Heart right ventricle (tissue), 16 donors: Measurements from ENCODE around the gene TP53TG5. TPM values are rescaled to one million over a fixed set of nuclear protein-coding genes. Genes with fewer than 3 reads are reported as not detected.

ENCODE experiments used
- ATAC-seq, 8 donors: fragments of 200-7000 bp; cut with Tn5 transposase; one replicate each; pipeline ENCODE4 v1.9.1; 2020; ENCODE audit warnings: mild to moderate bottlenecking in 8 of 8, moderate library complexity in 8 of 8, moderate number of reproducible peaks in 1 of 8
- DNase-seq, 2 donors: peaks; one replicate each; pipeline ENCODE4 v3.0.0-alpha.2; 2020
- H3K27ac ChIP-seq, 10 donors: fragments of 200-600 bp; sonication (generic) in 2 of 10; one replicate each; pipeline versions ENCODE4 v1.5.0 to v1.8.0; 2020 to 2022; ENCODE audit warnings: mild to moderate bottlenecking in 3 of 10
- H3K27me3 ChIP-seq, 7 donors: fragments of 200-600 bp; one replicate each; pipeline ENCODE4 v1.8.0; 2021 to 2022; ENCODE audit warnings: mild to moderate bottlenecking in 2 of 7
- H3K36me3 ChIP-seq, 9 donors: fragments of 200-600 bp; sonication (generic) in 1 of 9; one replicate each; pipeline versions ENCODE4 v1.5.0 to v1.8.0; 2020 to 2022; ENCODE audit warnings: mild to moderate bottlenecking in 2 of 9
- H3K4me1 ChIP-seq, 9 donors: fragments of 200-600 bp; sonication (generic) in 1 of 9; one replicate each; pipeline versions ENCODE4 v1.5.0 to v1.8.0; 2020 to 2022; ENCODE audit warnings: mild to moderate bottlenecking in 4 of 9
- H3K4me3 ChIP-seq, 10 donors: fragments of 200-600 bp; sonication (generic) in 2 of 10; one replicate each; pipeline versions ENCODE4 v1.5.0 to v1.8.0; 2020 to 2022; ENCODE audit warnings: mild to moderate bottlenecking in 7 of 10, moderate library complexity in 2 of 10
- H3K9me3 ChIP-seq, 11 donors: fragments of 200-600 bp in 10 of 11; sonication (generic) in 2 of 11; one replicate each; pipeline versions ENCODE4 v1.5.0 to v1.8.0; 2013 to 2022; ENCODE audit warnings: mild to moderate bottlenecking in 2 of 11, control low read depth in 1 of 11, moderate library complexity in 1 of 11
- CTCF ChIP-seq, 9 donors: fragments of 200-600 bp; sonication (generic) in 2 of 9; IDR thresholded peaks; one replicate each; pipeline versions ENCODE4 v1.5.0 to v1.8.0; 2021 to 2022; ENCODE audit warnings: antibody characterized with exemption in 9 of 9, mild to moderate bottlenecking in 5 of 9, moderate library complexity in 1 of 9
- WGBS, 2 donors: extraction: QIAGEN DNeasy Blood & Tissue Kit; methylation state at CpG; one replicate each; pipeline ENCODE4 v1.1.7; 2013; ENCODE audit warnings: inconsistent platforms in 1 of 2; 5-methylcytosine and 5-hydroxymethylcytosine counted together
- intact Hi-C, 10 donors: fragments of 100-400 bp; cut with DNase I; formaldehyde crosslinking; loops; one replicate each; pipeline versions ENCODE4 v1.11.1 to v1.14.2; 2022
- polyA plus RNA-seq, 2 donors: library from polyadenylated mRNA; stranded (reverse); fragments of 200-250 nt; gene quantifications; one replicate each; pipeline ENCODE4 v1.2.3, GENCODE V29; 2013
- total RNA-seq, 10 donors: library from RNA; stranded (reverse); fragmentation: NEBNext Ultra II Directional in 3 of 10; extraction: Animal tissue kit (Norgen Biotek cat#: 25700) in 3 of 10; gene quantifications; one replicate each; pipeline versions ENCODE4 v1.2.1 to v1.2.4, GENCODE V29; 2021 to 2023
- donor health status: Arrhythmogenic right ventricular cardiomyopathy.
- donor health status: ischemic (EF 13 %, LVEDD 7.1; RV severe dilation, severe dysfunction).
- donor health status: healthy with polysubstance abuse.
- donor health status: DM: no; HTN: yes; CAD: no.
- donor health status: DM: no; HTN: no; CAD: no.
- donor health status: ischemic (EF 25% LVEDD 6.9; RV normal size, moderate dysfunction).
- donor health status: ischemic (EF 25% LVEDD 5.7; RV mildly dilated, moderate dysfunction).
- donor health status: healthy.
- donor health status: DM: yes; HTN: yes; CAD: no.
- donor health status: Ischemic cardiomyopathy.
- donor health status: ischemic (EF 35%, LVEDD 5.7; RV mildly dilated, moderate dysfunction).
- donor health status: nonischemic (EF 11% LVEDD 7.7; RV severe dilation, severe dysfunction).
- donor health status: DM: yes; HTN: yes; CAD: no.
- donor health status: PGD.
- donor health status: ischemic (EF 29% LVEDD 5.4; RV normal size, mild dysfunction).
- donor health status: nonischemic (EF 23%, LVEDD 6.1; RV moderate dilation, normal function).

Gene TP53TG5
- total and polyA plus RNA-seq, 12 donors = 0.43 to 2.4 (median 1.2) TPM

GRCh38 chr20:45395114-45395415 is 16.9 kb upstream of the TP53TG5 start:
- WGBS, 2 donors = 94% methylated on average over 7 of the region's 7 CpGs
- intact Hi-C loops = no loop called here

GRCh38 chr20:45394221-45395113 is 16.3 kb upstream of the TP53TG5 start:
- no peak for DNase-seq
- ATAC-seq = no peak
- 84 to 87% methylated on average over 21 of the region's 21 CpGs for WGBS, 2 donors
- intact Hi-C loops = no loop called here
- no peak for TF ChIP-seq CTCF (IDR thresholded peaks at IDR 0.05)
- H3K27me3 ChIP-seq = no peaks in the 10 kb centered on the region
- peaks cover 0 to 3% (median 0%) of the 10 kb centered on the region in 9 donors for H3K36me3 ChIP-seq
- H3K4me3 ChIP-seq = no peak overlapping the region
- H3K27ac ChIP-seq = no peak overlapping the region
- H3K9me3 ChIP-seq = peaks cover 0 to 6% (median 0%) of the 10 kb centered on the region in 11 donors
- H3K4me1 ChIP-seq = no peaks in the 10 kb centered on the region

More at GRCh38 chr20:45395114-45395415, 16.9 kb upstream of the TP53TG5 start:
- no peak overlapping the region for H3K4me3 ChIP-seq
- TF ChIP-seq CTCF (IDR thresholded peaks at IDR 0.05) = no peak
- peaks cover 0 to 8% (median 0%) of the 10 kb centered on the region in 11 donors for H3K9me3 ChIP-seq
- ATAC-seq = no peak
- no peak for DNase-seq
- H3K4me1 ChIP-seq = no peaks in the 10 kb centered on the region
- no peak overlapping the region for H3K27ac ChIP-seq
- no peaks in the 10 kb centered on the region for H3K27me3 ChIP-seq
- H3K36me3 ChIP-seq = peaks cover 0 to 3% (median 0%) of the 10 kb centered on the region in 9 donors

DNA sequence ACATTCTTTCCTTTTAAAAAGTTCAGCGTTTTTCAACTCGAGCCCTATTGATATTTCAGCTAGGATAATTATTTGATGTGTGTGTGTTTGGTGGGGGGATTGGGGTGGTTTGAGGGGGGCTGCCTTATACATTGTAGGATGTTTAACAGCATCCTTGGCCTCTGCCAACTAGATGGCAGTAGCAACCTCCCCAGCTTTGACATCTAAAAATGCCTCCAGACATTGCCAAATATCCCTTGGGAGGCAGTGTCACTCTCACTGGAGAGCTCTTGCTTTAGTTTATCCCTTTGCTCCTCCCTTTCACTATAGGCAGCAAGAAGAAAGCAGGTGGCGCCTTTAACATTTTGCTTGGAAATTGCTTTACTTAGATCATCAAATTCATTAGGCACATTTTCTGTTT is 14.6 kb upstream of the TP53TG5 start:
- WGBS, 2 donors = 81 to 83% methylated on average over 3 of the region's 3 CpGs
- ATAC-seq = peak in 1 of 8 donors; percentile 52

DNA sequence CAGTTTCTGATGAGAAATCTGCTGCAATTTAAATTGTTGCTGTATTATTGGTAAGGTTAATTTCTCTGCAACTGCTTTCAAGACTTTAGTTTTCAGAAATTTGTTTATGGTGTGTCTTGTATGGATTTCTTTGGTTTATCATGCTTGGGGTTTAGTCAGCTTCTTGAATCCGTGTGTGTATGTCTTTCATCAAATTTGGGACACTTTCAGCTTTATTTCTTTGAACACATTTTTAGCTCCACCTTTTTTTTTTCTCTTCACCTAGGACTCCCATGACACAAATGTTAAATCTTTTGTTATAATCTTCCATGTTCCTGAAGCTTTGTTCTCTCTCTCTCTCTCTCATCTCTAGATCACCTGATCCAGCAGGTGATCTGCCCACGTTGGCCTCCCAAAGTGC is 13.4 kb upstream of the TP53TG5 start:
- Histone ChIP-seq H3K4me3 (no peak overlapping the region), H3K27me3 (no peaks in the 10 kb centered on the region), H3K9me3 (peaks cover 0 to 7% (median 0%) of the 10 kb centered on the region in 11 donors), H3K27ac (no peak overlapping the region), H3K36me3 (peaks cover 0 to 3% (median 0%) of the 10 kb centered on the region in 9 donors), H3K4me1 (no peaks in the 10 kb centered on the region)
- ATAC-seq (no peak), DNase-seq (no peak)
- no peak for TF ChIP-seq CTCF (IDR thresholded peaks at IDR 0.05)
- intact Hi-C loops = no loop called here
- WGBS, 2 donors = 56 to 75% methylated on average over 2 of the region's 2 CpGs

More for the DNA sequence above, 14.6 kb upstream of the TP53TG5 start:
- TF ChIP-seq CTCF (IDR thresholded peaks at IDR 0.05) = peak in 4 of 9 donors; percentile 16 to 37 (median 21)
- Histone ChIP-seq H3K4me1 (no peaks in the 10 kb centered on the region), H3K27ac (no peak overlapping the region), H3K27me3 (no peaks in the 10 kb centered on the region), H3K4me3 (no peak overlapping the region), H3K36me3 (peaks cover 0 to 3% (median 0%) of the 10 kb centered on the region in 9 donors), H3K9me3 (peaks cover 0 to 2% (median 0%) of the 10 kb centered on the region in 11 donors)
- DNase-seq = no peak
- intact Hi-C loops = no loop called here
